SKM-1 treated with dmso at 0.1 percent for 144 hours (cell line): ENCODE data around the gene EBF3.
A peak's percentile ranks its signal among the peaks of the same experiment; 100 is the strongest.

Source experiments
- DNase-seq: peaks from one replicate; lab custom pipeline; 2025; ENCODE audit not compliant: unreplicated experiment; lab: John Stamatoyannopoulos, UW

The EBF3 gene

GRCh38 chr10:129963641-129964501 is at the start of gene EBF3:
Gene EBF3, minus strand, starts transcription at chr10:129964274. Its CDS starts 506 bp downstream, at chr10:129963768.
- DNase-seq = peak; percentile 4

GRCh38 chr10:130013335-130014262 is 49.5 kb upstream of the EBF3 start:
- DNase-seq = no peak

- DNase-seq = no peak
Observed at GRCh38 chr10:130012129-130012528, 48.1 kb upstream of the EBF3 start.

GRCh38 chr10:130010653-130011052 is 46.6 kb upstream of the EBF3 start:
- DNase-seq = no peak

- DNase-seq = no peak
Observed at GRCh38 chr10:130009228-130009627, 45.2 kb upstream of the EBF3 start.

GRCh38 chr10:130003787-130004613 is 39.9 kb upstream of the EBF3 start:
- no peak for DNase-seq

GRCh38 chr10:130003166-130003565 is 39.1 kb upstream of the EBF3 start:
- no peak for DNase-seq

GRCh38 chr10:130002606-130003005 is 38.5 kb upstream of the EBF3 start:
- no peak for DNase-seq

GRCh38 chr10:130000918-130001317 is 36.8 kb upstream of the EBF3 start:
- DNase-seq = no peak

- no peak for DNase-seq
Observed at GRCh38 chr10:129999140-129999539, 35.1 kb upstream of the EBF3 start.

GRCh38 chr10:129993621-129994020 is 29.5 kb upstream of the EBF3 start:
- DNase-seq = no peak

GRCh38 chr10:129992356-129992755 is 28.3 kb upstream of the EBF3 start:
- no peak for DNase-seq

GRCh38 chr10:129982825-129983224 is 18.8 kb upstream of the EBF3 start:
- no peak for DNase-seq

- no peak for DNase-seq
Observed at GRCh38 chr10:129978980-129979379, 14.9 kb upstream of the EBF3 start.

- no peak for DNase-seq
Observed at GRCh38 chr10:129978322-129978721, 14.2 kb upstream of the EBF3 start.

GRCh38 chr10:129977794-129978193 is 13.7 kb upstream of the EBF3 start:
- DNase-seq = no peak

GRCh38 chr10:129973674-129974059 is 9.6 kb upstream of the EBF3 start:
- no peak for DNase-seq

GRCh38 chr10:129972966-129973673 is 9.0 kb upstream of the EBF3 start:
- no peak for DNase-seq

GRCh38 chr10:129972145-129972965 is 8.3 kb upstream of the EBF3 start:
- no peak for DNase-seq
